Right ventricle myocardium inferior (tissue), 1 donor: ENCODE results near the gene COL4A1. TPM values are rescaled to one million over a fixed set of nuclear protein-coding genes. Genes with fewer than 3 reads are reported as not detected.
A peak's percentile ranks its signal among the peaks of the same experiment; 100 is the strongest.

Source experiments
- ATAC-seq: fragments of 200-7000 bp; cut with Tn5 transposase; one replicate; pipeline ENCODE4 v1.9.1; 2020; ENCODE audit warnings: mild to moderate bottlenecking, moderate library complexity
- DNase-seq: peaks from one replicate; pipeline ENCODE4 v3.0.0; 2021; ENCODE audit errors: missing footprints
- intact Hi-C: fragments of 100-400 bp; cut with DNase I; formaldehyde crosslinking; loops from one replicate; pipeline ENCODE4 v1.11.0; 2022
- long read RNA-seq: library from polyadenylated mRNA; unstranded; transcript quantifications from one replicate; pipeline ENCODE4 v2.0.0, GENCODE V29; 2021
- total RNA-seq: library from RNA; stranded (reverse); fragmentation: NEBNext Ultra II Directional; extraction: Animal tissue kit (Norgen Biotek cat#: 25700); gene quantifications from one replicate; pipeline ENCODE4 v1.2.1, GENCODE V29; 2021
- donor health status: DM: no; HTN: yes; CAD: no; lungs with severe emphysema.

Gene COL4A1
- total RNA-seq, result 128 TPM
- long read RNA-seq, full-length matches to known transcripts, result 31 of 79 reads
- long read RNA-seq, partial matches to known transcripts, result 45 of 79 reads
- long read RNA-seq, other reads (novel, unspliced or antisense), result 3 of 79 reads

GRCh38 chr13:110306960-110307766, at the start of gene COL4A1, which contains the start of gene COL4A2:
Gene COL4A1, minus strand, starts transcription at chr13:110307157. Its CDS starts 130 bp downstream, at chr13:110307027.
Gene COL4A2, plus strand, starts transcription at chr13:110307284. Its CDS starts 620 bp downstream, at chr13:110307904.
- DNase-seq, result peak; percentile 89
- peak; percentile 89 for ATAC-seq
- intact Hi-C loops, result loop anchor here (1.0 to 5.0 kb wide), 3 partner anchors 35 to 105 kb away; no protein-coding TSS in a partner anchor

- no peak for DNase-seq
- intact Hi-C loops, result no loop called here
- ATAC-seq, result no peak
Observed at GRCh38 chr13:110356362-110356761, 49.4 kb upstream of the COL4A1 start.

GRCh38 chr13:110354715-110355473, 47.9 kb upstream of the COL4A1 start:
- ATAC-seq (no peak), DNase-seq (no peak)
- intact Hi-C loops, result no loop called here

DNA sequence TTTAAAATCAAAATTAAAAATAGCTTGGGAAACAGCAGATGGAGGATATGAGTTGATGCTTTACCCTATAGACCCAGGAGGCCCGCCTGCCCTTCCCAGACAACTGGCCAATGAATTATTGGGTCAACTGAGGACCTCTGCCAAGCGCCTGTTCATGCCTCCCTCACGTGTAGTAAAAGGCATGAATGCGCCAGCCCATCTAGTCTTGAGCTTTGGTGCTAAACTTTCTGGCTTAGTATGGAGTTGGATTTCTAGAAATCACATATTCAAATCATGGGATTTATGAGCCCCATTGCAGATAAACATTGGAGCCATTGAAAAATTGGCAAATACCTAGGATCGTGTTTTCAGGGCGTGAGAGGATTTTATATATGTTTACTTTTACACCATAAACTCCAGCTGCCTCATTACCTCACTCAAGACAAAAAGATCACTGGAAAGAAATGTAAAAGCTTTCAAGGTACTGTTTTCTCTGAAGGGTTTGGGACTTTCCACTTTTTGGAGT, 47.2 kb upstream of the COL4A1 start:
- DNase-seq (no peak), ATAC-seq (no peak)
- intact Hi-C loops, result no loop called here

DNA sequence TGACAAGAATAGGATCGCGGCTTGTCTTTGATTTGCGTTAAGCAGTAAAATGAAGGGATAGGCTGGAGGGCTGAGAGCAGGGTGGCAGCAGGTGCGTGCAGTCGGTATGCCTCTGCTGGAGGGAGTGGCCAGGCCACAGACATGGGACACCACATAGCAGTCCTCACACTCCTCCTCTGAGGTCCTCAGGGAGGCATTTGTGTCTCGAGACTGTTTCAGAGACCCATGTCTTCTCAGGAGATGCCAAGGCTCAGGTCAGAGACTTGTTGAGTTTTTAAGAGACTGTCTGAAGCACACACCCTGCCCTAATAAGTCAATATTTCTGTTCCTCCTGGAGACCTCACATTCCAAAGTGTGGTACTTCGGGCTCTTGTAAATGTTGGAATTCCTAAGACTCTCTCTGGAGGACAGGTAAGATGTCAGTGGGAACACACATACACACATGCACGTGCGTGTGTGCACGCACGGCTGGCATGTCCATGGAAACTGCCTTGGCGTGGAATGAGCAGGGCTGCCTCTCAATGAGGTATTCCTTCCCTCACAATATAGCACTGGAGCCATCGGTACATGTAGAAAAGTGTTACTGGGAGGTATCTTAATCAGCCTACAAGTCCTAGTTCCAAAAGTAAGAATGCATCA, 46.5 kb upstream of the COL4A1 start:
- ATAC-seq, result no peak
- intact Hi-C loops, result no loop called here
- DNase-seq, result no peak

GRCh38 chr13:110352735-110353134, 45.8 kb upstream of the COL4A1 start:
- intact Hi-C loops, result no loop called here
- ATAC-seq, result no peak
- no peak for DNase-seq

DNA sequence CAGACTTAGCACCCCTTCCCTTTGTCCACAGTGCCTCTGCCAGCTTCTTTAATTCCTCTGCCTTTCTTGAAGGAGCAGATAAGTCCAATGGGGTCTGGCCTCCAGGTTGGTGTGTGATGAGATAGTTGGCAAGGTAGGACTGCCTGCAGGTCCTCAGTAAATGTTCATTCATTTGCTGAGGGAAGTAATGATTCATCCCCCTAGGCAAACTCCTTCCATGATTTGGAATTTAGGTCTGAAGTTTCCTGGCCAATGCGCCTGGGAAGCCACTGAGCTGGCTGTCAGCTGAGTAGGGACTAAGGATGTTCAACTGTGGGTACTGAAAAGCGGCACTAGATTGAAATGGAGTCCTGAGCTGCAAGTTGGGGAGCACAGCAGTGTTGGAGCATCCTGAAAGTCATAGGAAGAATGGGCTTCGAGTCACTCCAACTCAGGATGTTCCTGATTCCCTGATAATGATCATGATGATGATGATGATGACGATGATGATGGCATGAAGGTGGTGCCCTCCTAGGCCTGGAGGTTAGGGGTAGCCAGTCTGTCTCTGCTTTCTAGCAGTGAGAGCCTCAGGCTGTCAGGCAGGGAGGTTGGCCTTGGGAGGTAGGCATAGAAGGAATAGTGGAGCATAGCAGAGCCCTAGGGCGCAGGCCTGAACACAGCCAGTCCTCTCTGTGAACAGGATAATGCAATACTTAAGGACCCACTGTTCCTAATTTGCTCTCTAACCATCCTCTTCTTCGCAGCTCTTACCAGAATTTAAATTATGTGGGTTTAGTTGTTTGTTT, 44.9 kb upstream of the COL4A1 start:
- no peak for DNase-seq
- intact Hi-C loops, result no loop called here
- no peak for ATAC-seq

DNA sequence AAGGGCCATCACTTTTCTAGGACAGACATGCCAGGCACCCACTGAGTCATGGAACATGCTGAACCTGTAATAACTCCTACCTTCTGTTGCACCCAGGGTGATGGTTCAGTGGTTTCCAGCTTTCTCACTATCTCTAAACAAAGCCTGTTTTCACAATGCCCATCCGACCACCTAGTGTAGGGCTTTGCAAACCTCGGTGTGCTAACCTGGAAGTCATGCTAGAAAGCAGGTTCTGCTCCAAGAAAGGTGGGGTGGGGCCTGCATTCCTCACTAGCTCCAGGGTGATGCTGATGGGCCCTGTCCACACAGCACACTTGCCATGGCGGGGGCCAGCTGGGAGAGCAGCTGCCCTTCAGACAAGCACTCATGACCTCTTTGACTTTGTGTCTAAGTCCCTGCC, 43.6 kb upstream of the COL4A1 start:
- ATAC-seq (peak; percentile 39), DNase-seq (no peak)
- intact Hi-C loops, result no loop called here

DNA sequence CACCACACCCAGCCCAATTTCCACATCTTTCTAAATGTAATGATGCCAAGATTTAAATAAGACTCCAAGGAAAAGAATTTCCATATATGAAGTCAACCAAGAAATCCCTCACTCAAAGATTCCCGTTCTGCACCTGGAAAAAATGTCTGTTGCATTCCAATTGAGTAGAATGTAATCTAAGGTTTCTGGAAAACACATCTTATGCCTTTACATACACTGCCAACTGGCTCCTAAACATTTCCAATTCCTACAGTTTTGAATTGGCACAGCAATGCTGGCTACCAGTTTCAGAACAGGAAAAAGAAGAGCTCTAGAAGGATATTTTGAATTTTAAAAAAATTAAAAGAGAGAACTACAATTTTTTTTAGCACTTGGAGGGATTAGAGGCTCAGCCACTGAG, 43.1 kb upstream of the COL4A1 start:
- intact Hi-C loops, result no loop called here
- no peak for DNase-seq

DNA sequence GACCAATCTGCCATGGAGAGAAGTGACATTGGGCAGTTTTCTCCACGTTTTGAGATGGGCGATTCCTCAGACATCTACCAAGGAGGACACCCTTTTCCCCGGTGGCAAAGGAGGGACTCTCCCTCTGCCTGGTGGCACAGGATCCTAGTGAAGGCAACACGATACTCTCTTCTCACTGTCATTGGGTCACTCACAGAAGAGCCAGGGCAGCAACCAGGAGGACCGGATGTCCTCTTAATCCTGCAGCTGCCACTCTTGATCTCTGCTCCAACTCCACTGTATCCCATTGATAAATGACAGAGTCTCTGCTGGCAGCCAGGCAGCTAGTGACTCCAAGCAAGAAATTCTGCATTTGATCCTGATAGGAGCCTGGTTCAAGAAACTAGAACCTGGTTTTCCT, 42.3 kb upstream of the COL4A1 start:
- intact Hi-C loops, result no loop called here
- DNase-seq (no peak), ATAC-seq (no peak)

More for the DNA sequence above, 43.1 kb upstream of the COL4A1 start:
- ATAC-seq, result no peak

DNA sequence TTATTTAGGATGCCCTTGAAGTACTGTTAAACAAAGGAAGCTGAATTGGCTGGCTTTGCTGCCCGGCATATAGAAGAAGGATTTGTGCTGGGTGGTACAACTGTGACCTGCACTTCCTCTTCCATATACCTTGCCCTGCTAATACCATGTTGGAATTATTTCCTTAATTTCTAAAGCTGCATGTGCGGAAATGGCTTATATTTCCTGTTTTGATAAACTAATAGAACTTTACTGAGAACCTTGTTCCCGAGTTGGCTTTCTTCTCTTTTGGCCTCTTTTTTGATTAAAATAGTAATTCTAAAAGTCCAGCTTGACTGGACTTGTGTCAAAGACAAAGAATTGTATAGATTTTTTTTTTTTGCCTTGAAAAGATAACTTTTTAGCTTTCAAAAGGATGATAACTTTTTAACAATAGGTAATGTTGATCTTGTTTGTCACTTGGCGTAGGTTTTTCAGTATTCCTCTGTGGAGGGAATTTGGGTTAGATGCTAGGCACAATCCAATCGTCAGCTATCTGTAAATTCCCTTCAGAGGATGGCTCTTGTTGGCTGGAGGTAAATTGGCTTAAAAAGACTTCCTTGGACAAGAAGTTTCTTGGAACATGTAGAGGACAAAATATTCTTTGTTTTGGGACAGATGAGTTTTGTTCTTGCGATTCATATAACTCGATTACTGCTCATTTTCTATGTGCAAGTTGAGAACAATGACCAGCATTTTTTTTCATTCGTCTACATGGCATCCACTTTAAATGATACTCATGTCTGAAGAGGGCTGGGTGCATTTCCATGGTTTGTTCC, 41.5 kb upstream of the COL4A1 start:
- no peak for DNase-seq
- ATAC-seq, result no peak
- intact Hi-C loops, result no loop called here

- intact Hi-C loops, result no loop called here
- DNase-seq, result no peak
- ATAC-seq, result peak; percentile 54
Observed at GRCh38 chr13:110347535-110348308, 40.8 kb upstream of the COL4A1 start.

GRCh38 chr13:110347088-110347487, 40.1 kb upstream of the COL4A1 start:
- intact Hi-C loops, result no loop called here
- ATAC-seq (no peak), DNase-seq (no peak)

DNA sequence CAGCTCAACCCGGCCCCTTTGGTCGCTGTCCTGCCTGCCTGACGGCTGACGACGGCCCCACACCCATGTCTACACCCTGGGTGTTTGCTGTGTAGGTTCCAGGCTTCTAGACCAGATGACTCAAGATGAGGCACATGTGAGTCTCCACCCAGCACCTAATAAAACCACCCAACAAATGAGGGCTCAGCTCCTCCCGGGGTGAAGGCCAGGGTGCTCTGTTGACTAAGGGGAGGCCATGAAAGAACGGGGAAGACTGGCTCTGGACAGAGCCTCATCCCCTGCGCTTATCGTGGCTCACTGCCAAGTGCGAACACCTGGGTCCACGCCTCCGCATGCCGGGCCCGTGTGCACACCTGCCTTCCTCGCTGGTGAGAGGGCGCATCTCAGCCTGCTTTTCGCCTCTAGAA, 39.7 kb upstream of the COL4A1 start:
- ATAC-seq, result no peak
- intact Hi-C loops, result no loop called here
- DNase-seq, result no peak

DNA sequence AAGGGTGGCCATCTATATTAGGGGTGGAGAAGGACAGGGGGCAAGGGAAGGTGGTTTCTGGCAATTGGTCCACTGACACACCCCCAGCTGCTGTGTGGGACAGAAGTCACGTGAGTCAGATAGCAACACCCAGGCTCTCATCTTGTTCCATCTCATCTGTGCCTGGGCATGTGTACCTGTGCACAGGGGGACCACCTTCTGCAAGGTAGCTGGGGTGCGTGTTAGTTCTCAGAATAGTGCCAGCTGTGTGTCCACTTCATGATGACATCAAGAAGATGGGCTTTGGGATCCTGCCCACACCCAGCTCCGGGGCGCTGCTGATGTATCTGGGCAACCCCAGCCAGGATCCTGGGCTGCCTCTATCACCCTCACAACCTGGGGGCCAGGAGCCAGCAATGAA, 38.7 kb upstream of the COL4A1 start:
- DNase-seq (no peak), ATAC-seq (no peak)
- intact Hi-C loops, result no loop called here

GRCh38 chr13:110345266-110345665, 38.3 kb upstream of the COL4A1 start:
- no peak for ATAC-seq
- DNase-seq, result no peak
- intact Hi-C loops, result no loop called here

DNA sequence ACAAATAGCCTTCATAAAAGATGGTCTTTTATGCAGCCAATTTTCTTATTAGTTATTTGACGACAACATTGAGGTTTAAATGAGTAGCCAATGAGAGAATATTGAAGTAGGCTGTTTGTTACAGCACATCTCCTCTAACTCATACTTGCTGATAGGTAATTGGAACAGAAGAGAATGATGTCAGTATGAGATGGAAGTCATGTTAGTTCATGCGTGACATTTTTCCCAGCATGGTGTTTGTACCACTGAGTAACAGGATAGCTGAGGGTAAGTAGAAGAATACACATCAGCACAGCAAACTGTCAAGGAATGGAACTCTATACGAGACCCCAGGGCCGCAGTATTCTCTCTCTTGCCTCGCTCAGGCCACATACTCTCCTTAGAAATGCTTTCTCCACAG, 37.4 kb upstream of the COL4A1 start:
- ATAC-seq (no peak), DNase-seq (no peak)
- intact Hi-C loops, result loop anchor here (5.0 kb wide), 1 partner anchor 37 kb away; the partner anchor contains the start of genes COL4A1 and COL4A2
